Measurements from ENCODE around the gene MTFR2. TPM values are rescaled to one million over a fixed set of nuclear protein-coding genes. Genes with fewer than 3 reads are reported as not detected.
"Not testable (repeated sequence)": the region's sequence is repeated elsewhere in the genome, so short reads cannot be mapped to it uniquely, and the experiment has no call there.

Gene MTFR2
- total RNA-seq, 4 donors from 2014 or later: 2.3 to 4.7 (median 2.6) TPM

GRCh38 chr6:136226674-136227377 lies 23.3 kb downstream of the MTFR2 start:
- no peaks in the 10 kb centered on the region for H3K9me3 ChIP-seq
- WGBS, 2 donors: 90 to 94% methylated on average over 4 of the region's 4 CpGs
- TF ChIP-seq CTCF (IDR thresholded peaks at IDR 0.05) (no peak), POLR2A (IDR thresholded peaks at IDR 0.05) (no peak)
- intact Hi-C loops (cut with DNase I): no loop called here
- H3K27me3 ChIP-seq: no peaks in the 10 kb centered on the region
- no peak for DNase-seq
- peaks cover 0 to 13% (median 0%) of the 10 kb centered on the region in 3 donors for H3K4me1 ChIP-seq
- H3K4me3 ChIP-seq: peak overlapping the region; percentile 9 to 56 (median 29)
- no peak overlapping the region for H3K27ac ChIP-seq
- no peaks in the 10 kb centered on the region for H3K36me3 ChIP-seq

- no peak for DNase-seq
- no peaks in the 10 kb centered on the region for H3K27me3 ChIP-seq
Measured at GRCh38 chr6:136226027-136226673, 24.0 kb downstream of the MTFR2 start.

GRCh38 chr6:136225496-136225895 lies 24.6 kb downstream of the MTFR2 start:
- 58 to 61% methylated on average over 5 of the region's 5 CpGs for WGBS, 2 donors
- DNase-seq: no peak
- Histone ChIP-seq H3K9me3 (no peaks in the 10 kb centered on the region), H3K4me1 (peaks cover 0 to 13% (median 0%) of the 10 kb centered on the region in 3 donors), H3K36me3 (no peaks in the 10 kb centered on the region), H3K27ac (no peak overlapping the region), H3K27me3 (no peaks in the 10 kb centered on the region), H3K4me3 (no peak overlapping the region)
- intact Hi-C loops (cut with DNase I): no loop called here
- no peak for TF ChIP-seq CTCF (IDR thresholded peaks at IDR 0.05)
- no peak for TF ChIP-seq POLR2A (IDR thresholded peaks at IDR 0.05)

More at GRCh38 chr6:136226027-136226673, 24.0 kb downstream of the MTFR2 start:
- no peaks in the 10 kb centered on the region for H3K9me3 ChIP-seq
- no peaks in the 10 kb centered on the region for H3K36me3 ChIP-seq
- 17 to 23% methylated on average over 12 of the region's 12 CpGs for WGBS, 2 donors
- TF ChIP-seq POLR2A (IDR thresholded peaks at IDR 0.05) (no peak), CTCF (IDR thresholded peaks at IDR 0.05) (peak; percentile 95 to 100 (median 100))
- peaks cover 0 to 13% (median 0%) of the 10 kb centered on the region in 3 donors for H3K4me1 ChIP-seq
- H3K4me3 ChIP-seq: peak overlapping the region; percentile 9 to 56 (median 29)
- intact Hi-C loops (cut with DNase I): no loop called here
- H3K27ac ChIP-seq: no peak overlapping the region

GRCh38 chr6:136224974-136225373 lies 25.1 kb downstream of the MTFR2 start:
- not testable (repeated sequence) for H3K27me3 ChIP-seq, H3K36me3 ChIP-seq, H3K4me3 ChIP-seq, H3K27ac ChIP-seq, DNase-seq, H3K9me3 ChIP-seq
- 87 to 94% methylated on average over 4 of the region's 4 CpGs for WGBS, 2 donors
- intact Hi-C loops (cut with DNase I): loop anchor here (5.0 kb wide), 1 partner anchor 688 kb away; no protein-coding TSS in a partner anchor
- H3K4me1 ChIP-seq: peaks cover 0 to 13% (median 0%) of the 10 kb centered on the region in 3 donors

- no peaks in the 10 kb centered on the region for H3K4me1 ChIP-seq
- WGBS, 2 donors: 81 to 84% methylated on average over 10 of the region's 10 CpGs
- H3K27me3 ChIP-seq: no peaks in the 10 kb centered on the region
- no peak for DNase-seq
- no peaks in the 10 kb centered on the region for H3K36me3 ChIP-seq
- no peaks in the 10 kb centered on the region for H3K9me3 ChIP-seq
- no peak overlapping the region for H3K4me3 ChIP-seq
- no peak for TF ChIP-seq POLR2A (IDR thresholded peaks at IDR 0.05)
- no peak for TF ChIP-seq CTCF (IDR thresholded peaks at IDR 0.05)
- H3K27ac ChIP-seq: no peak overlapping the region
- intact Hi-C loops (cut with DNase I): no loop called here
Measured at GRCh38 chr6:136216503-136217401, 33.4 kb downstream of the MTFR2 start.
